ENCODE results near the gene ZNF611.

DNA sequence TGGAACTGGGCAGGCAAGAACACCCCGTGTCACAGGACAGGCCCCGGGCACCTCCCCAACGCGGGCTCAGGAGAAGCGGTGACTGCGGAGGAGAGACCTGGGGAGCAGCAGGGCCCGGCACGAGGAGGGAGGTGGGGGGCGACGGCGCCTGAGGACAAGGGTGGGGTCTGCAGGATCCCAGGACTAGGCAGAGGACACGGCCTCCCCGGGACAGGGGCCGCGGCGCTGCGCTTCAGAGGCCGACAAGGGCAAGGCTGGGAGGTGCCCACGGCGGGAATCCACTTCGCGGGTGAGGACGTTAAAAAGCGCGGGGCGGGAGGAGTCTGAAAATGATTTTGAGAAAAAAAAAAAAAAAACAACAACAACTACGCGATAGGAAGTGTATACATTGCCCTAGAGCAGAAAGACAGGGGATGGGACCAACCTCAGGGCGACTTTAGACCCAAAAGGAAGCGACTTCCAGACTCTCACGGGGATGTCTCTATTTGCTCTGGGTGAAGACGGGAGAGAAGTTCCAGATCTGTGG lies 44.9 kb downstream of the ZNF611 start:
- TF ChIP-seq CTCF (IDR thresholded peaks at IDR 0.05) (no peak), POLR2A (IDR thresholded peaks at IDR 0.05) (no peak), POLR2AphosphoS5 (IDR thresholded peaks at IDR 0.05; ENCODE audit: insufficient read depth in 1 of 2, low read depth in 1 of 2) (no peak)
